Lower lobe of right lung (tissue), 2 donors: ENCODE data around the gene EIF2S3. TPM values are rescaled to one million over a fixed set of nuclear protein-coding genes. Genes with fewer than 3 reads are reported as not detected.

Experiments
- ATAC-seq, 2 donors: fragments of 200-7000 bp; cut with Tn5 transposase; one replicate each; pipeline ENCODE4 v1.9.1; 2020 to 2022; ENCODE audit warnings: mild to moderate bottlenecking in 2 of 2, moderate library complexity in 2 of 2
- DNase-seq: peaks from one replicate; pipeline ENCODE4 v3.0.0-alpha.2; 2020
- H3K27ac ChIP-seq: fragments of 200-600 bp; one replicate; pipeline ENCODE4 v1.8.0; 2022
- H3K27me3 ChIP-seq: fragments of 200-600 bp; one replicate; pipeline ENCODE4 v1.8.0; 2022; ENCODE audit warnings: low read depth
- H3K36me3 ChIP-seq: fragments of 200-600 bp; one replicate; pipeline ENCODE4 v1.8.0; 2022; ENCODE audit warnings: mild to moderate bottlenecking
- H3K4me1 ChIP-seq: fragments of 200-600 bp; one replicate; pipeline ENCODE4 v1.8.0; 2022
- H3K4me3 ChIP-seq: fragments of 200-600 bp; one replicate; pipeline ENCODE4 v1.8.0; 2022; ENCODE audit warnings: mild to moderate bottlenecking
- H3K9me3 ChIP-seq: fragments of 200-600 bp; one replicate; pipeline ENCODE4 v1.8.0; 2022
- intact Hi-C: fragments of 100-400 bp; cut with DNase I; formaldehyde crosslinking; loops from one replicate; pipeline ENCODE4 v1.11.0; 2022
- total RNA-seq: library from RNA; stranded (reverse); fragmentation: NEBNext Ultra II Directional; extraction: Animal tissue kit (Norgen Biotek cat#: 25700); gene quantifications from one replicate; pipeline ENCODE4 v1.2.1, GENCODE V29; 2021
- TF ChIP-seq, protein P1 (sequence below): fragments of 200-600 bp; IDR thresholded peaks from one replicate; pipeline ENCODE4 v1.8.0; 2022; ENCODE audit warnings: antibody characterized with exemption, mild to moderate bottlenecking
- donor health status: DM: no; HTN: yes; CAD: no; lungs with severe emphysema.

Gene EIF2S3
- total RNA-seq, 1 donor from 2014 or later = 174 TPM

DNA sequence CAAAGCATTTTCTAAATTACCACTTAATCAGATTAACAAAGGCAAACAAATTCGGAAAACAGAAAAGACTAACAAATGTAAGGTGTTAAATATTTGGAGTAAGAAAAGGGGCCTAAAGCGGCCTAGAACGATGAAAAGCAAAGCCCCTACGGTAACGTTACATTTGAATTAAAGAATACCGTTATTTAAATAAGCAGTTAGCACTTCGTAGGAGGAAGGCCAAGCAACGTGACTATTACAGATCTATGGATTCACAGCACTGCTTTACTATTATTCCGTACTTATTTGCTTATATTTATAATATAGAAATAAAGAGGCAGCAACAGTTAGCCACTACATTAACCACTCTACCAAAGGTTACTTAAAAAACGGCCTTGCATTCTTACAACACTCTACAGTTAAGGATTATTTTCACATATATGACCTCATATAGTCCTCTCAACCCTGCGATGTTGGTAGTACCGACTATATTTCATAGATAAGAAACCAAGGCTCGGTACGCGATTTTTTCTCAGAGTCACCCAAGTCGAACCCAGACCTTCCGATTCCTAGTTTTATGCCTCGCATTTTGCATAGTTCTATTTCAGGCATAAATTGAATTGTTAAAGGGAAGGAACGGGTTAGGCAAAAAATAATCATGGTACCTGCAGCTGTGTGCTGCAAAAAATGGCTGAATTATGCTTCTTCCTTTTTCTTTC lies 30.6 kb upstream of the EIF2S3 start:
- TF ChIP-seq, protein P1, sequence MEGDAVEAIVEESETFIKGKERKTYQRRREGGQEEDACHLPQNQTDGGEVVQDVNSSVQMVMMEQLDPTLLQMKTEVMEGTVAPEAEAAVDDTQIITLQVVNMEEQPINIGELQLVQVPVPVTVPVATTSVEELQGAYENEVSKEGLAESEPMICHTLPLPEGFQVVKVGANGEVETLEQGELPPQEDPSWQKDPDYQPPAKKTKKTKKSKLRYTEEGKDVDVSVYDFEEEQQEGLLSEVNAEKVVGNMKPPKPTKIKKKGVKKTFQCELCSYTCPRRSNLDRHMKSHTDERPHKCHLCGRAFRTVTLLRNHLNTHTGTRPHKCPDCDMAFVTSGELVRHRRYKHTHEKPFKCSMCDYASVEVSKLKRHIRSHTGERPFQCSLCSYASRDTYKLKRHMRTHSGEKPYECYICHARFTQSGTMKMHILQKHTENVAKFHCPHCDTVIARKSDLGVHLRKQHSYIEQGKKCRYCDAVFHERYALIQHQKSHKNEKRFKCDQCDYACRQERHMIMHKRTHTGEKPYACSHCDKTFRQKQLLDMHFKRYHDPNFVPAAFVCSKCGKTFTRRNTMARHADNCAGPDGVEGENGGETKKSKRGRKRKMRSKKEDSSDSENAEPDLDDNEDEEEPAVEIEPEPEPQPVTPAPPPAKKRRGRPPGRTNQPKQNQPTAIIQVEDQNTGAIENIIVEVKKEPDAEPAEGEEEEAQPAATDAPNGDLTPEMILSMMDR = no peak
- DNase-seq (no peak), ATAC-seq (no peak)
- Histone ChIP-seq H3K27me3 (no peaks in the 10 kb centered on the region), H3K4me3 (peak overlapping the region; percentile 75), H3K9me3 (no peaks in the 10 kb centered on the region), H3K27ac (peak overlapping the region; percentile 95), H3K4me1 (peaks cover 4% of the 10 kb centered on the region), H3K36me3 (no peaks in the 10 kb centered on the region)
- intact Hi-C loops = no loop called here

DNA sequence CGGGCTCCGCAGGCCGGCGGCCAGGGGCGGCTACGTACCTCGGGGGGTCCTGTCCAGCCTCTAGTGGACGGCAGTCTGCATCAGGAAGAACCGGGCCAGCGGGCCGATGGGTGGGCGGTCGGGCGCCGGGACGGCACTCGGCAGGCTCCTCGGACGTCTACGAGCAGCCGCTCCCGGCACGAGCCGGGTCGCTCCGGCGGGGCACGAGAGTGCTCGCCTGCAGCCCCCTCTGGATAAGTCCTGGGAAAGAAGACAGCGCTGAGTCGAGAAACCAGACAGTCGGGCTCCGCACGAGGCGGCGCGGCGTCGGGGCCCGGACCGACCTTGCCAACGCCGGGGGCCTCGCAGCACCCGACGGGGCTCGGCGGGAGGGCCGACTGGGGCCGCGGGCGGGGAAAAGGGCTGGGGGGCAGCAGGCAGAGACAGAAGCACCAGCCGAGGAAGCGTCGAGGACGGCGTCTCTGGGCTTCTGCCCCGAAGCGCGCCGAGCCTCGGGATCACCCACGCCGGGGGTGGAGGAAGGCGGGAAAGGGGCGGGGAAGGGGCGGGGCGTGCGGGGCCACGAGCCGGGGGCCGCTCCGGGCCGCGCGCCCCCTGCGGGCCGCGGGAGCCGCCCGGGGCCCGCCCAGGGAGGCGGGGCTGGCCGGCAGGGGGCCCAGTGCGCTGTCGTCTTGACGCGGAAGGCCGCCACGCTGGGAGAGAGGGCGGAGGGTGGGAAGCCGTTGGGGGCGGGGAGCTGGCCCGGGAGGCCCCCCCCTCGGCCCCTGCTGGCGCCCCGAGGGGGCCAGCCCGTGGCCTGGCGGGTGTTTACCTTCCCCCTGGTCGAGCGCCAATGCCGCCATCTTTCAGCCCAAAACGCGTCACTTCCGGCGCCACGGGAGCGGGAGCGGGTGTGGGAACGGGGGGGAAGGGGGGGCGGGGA lies 29.7 kb upstream of the EIF2S3 start:
- Histone ChIP-seq H3K27me3 (no peaks in the 10 kb centered on the region), H3K4me1 (peaks cover 4% of the 10 kb centered on the region), H3K4me3 (peak overlapping the region; percentile 75), H3K36me3 (no peaks in the 10 kb centered on the region), H3K27ac (peak overlapping the region; percentile 95), H3K9me3 (no peaks in the 10 kb centered on the region)
- intact Hi-C loops = no loop called here
- DNase-seq (peak; percentile 90), ATAC-seq (peak; percentile 95 to 98)
- TF ChIP-seq, protein P1 = peak; percentile 14

DNA sequence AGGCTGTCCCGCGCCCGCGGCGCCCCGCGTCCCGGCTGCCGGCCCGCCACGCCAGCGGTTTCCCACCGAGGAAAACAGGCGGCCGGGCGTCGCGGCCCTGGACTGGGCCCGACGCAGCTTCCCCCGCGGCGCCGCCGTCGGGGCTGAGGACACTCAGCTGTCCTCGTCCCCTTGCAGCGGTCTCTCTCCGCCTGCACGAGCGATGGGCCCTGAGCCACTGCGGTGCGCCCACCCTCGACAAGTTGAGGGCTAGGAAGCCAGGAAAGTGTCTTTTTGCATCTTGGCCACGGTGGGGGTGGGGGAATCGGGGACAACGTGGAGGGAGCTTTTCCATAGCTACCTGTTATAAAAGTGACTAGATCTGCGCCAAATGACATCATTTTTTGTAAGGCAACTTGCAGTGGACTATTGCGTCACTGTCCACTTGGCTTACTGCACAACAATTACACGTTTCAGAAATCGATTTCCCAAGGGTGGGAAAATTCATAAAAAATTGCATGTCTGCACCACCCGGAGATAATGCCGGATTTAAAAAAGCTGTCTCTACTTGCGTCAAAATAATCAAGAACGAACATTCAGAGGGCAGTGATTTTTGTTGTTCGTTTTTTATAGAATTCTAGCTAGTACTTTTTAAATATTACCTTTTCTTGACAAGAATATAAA lies 28.9 kb upstream of the EIF2S3 start:
- DNase-seq = no peak
- TF ChIP-seq, protein P1 = no peak
- peak overlapping the region; percentile 95 for H3K27ac ChIP-seq

DNA sequence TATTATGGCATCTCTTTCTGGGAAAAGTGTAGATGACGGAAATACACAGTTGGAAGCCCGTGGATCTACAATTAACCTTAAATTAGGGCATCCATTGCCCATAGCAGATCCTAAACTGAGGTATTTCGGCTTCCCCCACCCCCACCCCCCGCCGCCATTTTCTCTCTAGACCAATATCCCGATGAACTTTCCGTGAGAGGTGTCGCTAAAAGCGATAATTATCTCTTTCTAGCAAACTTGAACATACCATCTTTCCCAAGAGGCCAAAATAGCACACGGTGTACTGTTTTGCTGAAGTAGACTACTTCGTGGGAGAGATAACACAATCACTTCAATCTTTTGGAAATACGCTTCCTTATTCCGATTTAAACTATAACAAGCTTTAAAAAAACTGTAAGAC lies 28.3 kb upstream of the EIF2S3 start:
- Histone ChIP-seq H3K4me3 (peak overlapping the region; percentile 75), H3K9me3 (no peaks in the 10 kb centered on the region), H3K27ac (peak overlapping the region; percentile 95), H3K27me3 (no peaks in the 10 kb centered on the region), H3K36me3 (no peaks in the 10 kb centered on the region), H3K4me1 (no peaks in the 10 kb centered on the region)
- intact Hi-C loops = no loop called here
- ATAC-seq = no peak
- DNase-seq = no peak
- TF ChIP-seq, protein P1 = no peak

More for the DNA sequence above, 28.9 kb upstream of the EIF2S3 start:
- Histone ChIP-seq H3K4me3 (peak overlapping the region; percentile 75), H3K27me3 (no peaks in the 10 kb centered on the region), H3K36me3 (no peaks in the 10 kb centered on the region), H3K4me1 (no peaks in the 10 kb centered on the region), H3K9me3 (no peaks in the 10 kb centered on the region)
- ATAC-seq = peak; percentile 38 to 57
- intact Hi-C loops = no loop called here

DNA sequence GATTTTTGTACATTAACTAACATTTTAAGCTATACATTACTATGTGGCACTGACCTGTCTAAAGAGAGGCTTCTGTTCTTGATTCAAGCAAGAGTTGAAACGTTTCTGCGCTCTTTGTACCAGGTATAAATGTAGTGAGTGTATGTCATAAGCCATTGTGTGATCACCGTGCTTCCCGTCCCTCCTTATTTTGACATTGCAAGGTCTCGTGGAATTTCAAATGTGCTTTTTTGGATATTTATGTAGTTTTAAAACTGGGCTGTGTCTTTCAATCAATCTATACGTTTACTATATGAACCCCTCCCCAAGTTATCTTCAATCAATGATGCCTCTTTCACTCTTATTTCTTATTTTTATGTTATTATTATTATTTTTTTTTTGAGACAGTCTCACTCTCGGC lies 27.7 kb upstream of the EIF2S3 start, which contains the start of gene KLHL15:
KLHL15 (minus strand) TSS at position 101 of the 400 bp plus-strand sequence. CDS start 20,493 bp downstream, outside the sequence.
- Histone ChIP-seq H3K27me3 (no peaks in the 10 kb centered on the region), H3K27ac (peak within 1 kb of the TSS; percentile 95), H3K36me3 (no peaks in the 10 kb centered on the region), H3K9me3 (no peaks in the 10 kb centered on the region), H3K4me1 (no peaks in the 10 kb centered on the region), H3K4me3 (peak within 1 kb of the TSS; percentile 75)
- DNase-seq (no peak), ATAC-seq (no peak)
- intact Hi-C loops = no loop called here
- TF ChIP-seq, protein P1 = no peak
